HG02588 (cell line): ENCODE measurements around the gene RETN.

Experiments
- ATAC-seq: cut with Tn5 transposase; IDR thresholded peaks from one replicate; pipeline ENCODE4 v1.9.1; 2021; ENCODE audit warnings: mild to moderate bottlenecking, moderate library complexity; ENCODE audit not compliant: unreplicated experiment

The RETN gene

DNA sequence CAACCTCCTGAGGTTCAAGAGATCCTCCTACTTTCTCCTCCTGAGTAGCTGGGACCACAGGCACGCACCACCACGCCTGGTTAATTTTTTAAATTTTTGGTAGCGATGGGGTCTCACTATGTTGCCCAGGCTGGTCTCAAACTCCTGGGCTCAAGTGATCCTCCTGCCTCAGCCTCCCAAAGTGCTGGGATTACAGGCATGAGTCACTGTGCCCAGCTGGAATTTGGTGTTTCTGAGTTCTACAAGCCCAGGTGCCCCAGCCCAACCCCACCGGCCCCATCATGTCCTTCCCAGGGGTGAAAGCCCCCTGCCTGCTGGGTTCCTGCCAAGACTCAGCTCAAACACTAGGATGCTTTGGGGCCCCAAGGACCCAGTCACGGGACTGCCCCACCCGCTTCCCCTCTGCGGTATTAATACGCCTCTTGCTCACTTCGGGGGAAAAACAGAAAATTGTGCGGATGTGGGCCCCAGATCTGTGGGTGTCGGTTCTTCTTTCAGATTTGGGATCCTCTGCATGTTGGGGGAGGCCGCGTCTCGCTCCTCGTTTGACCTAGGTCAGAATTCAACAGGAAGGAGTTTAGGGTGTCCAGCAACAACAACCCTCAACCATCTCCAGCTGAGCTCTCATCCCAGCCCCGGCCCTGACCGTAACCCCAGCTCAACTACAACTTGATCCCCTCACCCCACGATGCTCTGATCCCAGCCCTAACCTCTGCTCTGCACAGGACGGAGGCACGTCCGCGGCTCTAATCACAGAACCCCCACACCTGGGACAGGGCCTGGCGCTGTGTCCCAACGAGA lies 36.7 kb downstream of the RETN start:
- ATAC-seq: no peak

- no peak for ATAC-seq
Observed at GRCh38 chr19:7706188-7706954, 37.5 kb downstream of the RETN start.

- ATAC-seq: no peak
Observed at GRCh38 chr19:7706955-7707456, 38.2 kb downstream of the RETN start.

DNA sequence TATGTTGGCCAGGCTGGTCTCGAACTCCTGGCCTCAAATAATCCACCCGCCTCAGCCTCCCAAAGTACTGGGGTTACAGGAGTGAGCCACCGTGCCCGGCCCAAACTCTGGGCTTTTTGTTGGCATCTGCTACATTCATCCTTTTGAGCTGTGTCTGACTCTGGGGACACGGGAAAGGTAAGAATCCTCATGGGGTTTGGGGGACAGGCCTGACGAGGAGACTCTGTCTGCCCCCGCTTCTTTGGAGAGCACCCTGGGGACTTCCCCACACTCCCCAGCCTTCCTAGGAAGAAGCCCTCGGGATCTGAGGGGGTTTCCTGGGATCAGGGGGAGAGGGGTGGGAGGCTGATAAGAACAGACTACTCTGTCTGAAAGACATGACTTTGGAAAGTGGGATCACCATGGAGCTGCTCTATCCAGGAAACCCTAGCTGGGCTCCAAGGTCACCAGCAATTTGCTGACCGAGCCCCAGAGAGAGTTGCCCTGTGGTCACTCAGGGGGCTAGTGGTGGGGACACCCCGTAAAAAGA lies 41.1 kb downstream of the RETN start:
- no peak for ATAC-seq

GRCh38 chr19:7710616-7711015 lies 41.8 kb downstream of the RETN start:
- no peak for ATAC-seq

DNA sequence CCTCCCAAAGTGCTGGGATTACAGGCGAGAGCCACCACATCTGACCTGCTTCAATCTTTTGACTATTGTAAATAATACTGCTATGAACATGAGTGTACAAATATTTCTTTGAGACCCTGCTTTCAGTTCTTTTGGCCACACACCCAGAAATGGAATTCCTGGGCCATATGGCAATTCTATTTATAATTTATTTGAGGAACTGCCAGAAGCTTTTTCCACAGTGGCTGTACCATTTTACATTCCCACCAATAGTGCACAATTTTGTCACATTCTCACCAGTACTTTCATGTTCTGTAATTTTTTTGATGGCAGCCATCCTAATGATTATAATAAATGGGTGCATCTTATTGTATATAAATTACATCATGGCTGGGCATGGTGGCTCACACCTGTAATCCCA lies 46.8 kb downstream of the RETN start:
- ATAC-seq: no peak

DNA sequence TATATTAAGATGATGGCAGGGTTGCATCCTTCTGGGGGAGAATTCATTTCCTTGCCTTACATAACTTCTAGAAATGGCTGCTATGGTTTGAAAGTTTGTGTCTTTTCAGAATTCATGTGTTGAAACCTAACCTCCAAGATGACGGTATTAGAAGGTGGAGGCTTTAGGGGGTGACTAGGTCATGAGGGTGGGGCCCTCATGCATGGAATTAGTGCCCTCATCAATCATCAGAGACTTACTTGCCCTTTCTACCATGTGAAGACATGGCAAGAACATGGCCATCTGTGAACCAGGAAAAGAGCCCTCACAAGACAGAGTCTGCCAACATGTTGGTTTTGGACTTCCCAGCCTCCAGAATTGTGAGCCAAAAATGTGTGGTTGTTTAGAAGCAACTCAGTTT lies 47.9 kb downstream of the RETN start:
- no peak for ATAC-seq

DNA sequence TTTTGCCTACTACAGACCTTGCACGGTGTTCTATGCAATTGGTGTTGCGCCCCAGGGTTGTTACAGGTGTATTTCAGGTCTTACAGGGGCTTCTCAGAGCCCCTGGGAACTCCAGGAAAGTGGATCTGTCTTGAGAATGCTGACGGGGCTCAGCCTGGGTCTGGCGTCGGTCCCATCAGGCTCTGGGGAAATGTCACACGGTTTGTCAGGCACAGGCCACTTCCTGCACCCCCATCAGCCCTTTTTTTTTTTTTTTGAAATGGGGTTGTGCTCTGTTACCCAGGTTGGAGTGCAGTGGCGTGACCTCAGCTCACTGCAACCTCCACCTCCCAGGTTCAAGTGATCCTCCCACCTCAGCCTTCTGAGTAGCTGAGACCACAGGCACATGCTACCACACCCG lies 49.8 kb downstream of the RETN start:
- ATAC-seq: no peak
